ENCODE results near the gene GET4.

DNA sequence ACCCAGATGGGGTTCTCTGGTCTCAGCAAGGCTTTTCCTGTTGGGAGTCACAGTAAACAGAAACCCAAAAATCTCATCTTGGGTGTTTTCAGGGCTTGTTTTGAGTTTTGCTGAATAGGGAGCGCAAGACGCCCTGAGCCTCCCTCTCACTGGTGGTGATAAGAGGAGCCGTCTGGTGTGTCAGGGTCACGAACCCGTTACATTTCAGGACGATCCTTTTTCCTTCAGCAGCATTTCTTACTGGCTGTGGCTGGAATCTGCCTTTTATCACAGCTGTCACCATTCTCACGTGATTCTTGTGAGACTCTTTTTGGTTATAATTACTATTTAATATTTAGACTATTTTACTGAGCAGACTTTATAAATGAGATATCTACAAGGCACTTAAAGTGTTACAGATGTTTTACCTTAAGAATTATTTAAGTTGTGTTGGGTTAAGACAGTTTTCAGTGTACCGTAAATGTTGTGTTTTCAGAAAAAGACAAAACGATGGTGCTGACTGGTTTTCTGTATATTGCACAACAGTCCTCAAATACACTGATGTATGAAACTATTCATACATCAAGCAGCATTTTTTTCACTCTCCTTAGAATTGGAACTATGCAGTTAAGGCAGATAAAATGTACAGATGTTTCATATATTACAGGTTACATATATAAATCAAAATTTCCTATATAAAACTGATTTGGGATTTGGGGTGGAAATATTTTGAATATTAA is 2.2 kb upstream of the GET4 start:
- no peak for TF ChIP-seq ZNF382 (CRISPR knock-in tag; IDR thresholded peaks at IDR 0.05; ENCODE audit: borderline replicate concordance)
- TF ChIP-seq, protein P1, sequence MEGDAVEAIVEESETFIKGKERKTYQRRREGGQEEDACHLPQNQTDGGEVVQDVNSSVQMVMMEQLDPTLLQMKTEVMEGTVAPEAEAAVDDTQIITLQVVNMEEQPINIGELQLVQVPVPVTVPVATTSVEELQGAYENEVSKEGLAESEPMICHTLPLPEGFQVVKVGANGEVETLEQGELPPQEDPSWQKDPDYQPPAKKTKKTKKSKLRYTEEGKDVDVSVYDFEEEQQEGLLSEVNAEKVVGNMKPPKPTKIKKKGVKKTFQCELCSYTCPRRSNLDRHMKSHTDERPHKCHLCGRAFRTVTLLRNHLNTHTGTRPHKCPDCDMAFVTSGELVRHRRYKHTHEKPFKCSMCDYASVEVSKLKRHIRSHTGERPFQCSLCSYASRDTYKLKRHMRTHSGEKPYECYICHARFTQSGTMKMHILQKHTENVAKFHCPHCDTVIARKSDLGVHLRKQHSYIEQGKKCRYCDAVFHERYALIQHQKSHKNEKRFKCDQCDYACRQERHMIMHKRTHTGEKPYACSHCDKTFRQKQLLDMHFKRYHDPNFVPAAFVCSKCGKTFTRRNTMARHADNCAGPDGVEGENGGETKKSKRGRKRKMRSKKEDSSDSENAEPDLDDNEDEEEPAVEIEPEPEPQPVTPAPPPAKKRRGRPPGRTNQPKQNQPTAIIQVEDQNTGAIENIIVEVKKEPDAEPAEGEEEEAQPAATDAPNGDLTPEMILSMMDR (CRISPR knock-in tag; IDR thresholded peaks at IDR 0.05) = no peak
- TF ChIP-seq FIP1L1 (IDR thresholded peaks at IDR 0.05; ENCODE audit: borderline replicate concordance, insufficient read depth, low read depth, low read length) = no peak
- TF ChIP-seq KDM2A (CRISPR knock-in tag; IDR thresholded peaks at IDR 0.05; ENCODE audit: borderline replicate concordance, low read depth) = no peak
- TF ChIP-seq EP300 (IDR thresholded peaks at IDR 0.05; ENCODE audit: low read depth in 2 of 2, low read length in 2 of 2) = no peak
- no peak for TF ChIP-seq EP300 (CRISPR knock-in tag; IDR thresholded peaks at IDR 0.05; ENCODE audit: borderline replicate concordance)
- no peak for TF ChIP-seq ZNF614 (CRISPR knock-in tag; IDR thresholded peaks at IDR 0.05; ENCODE audit: borderline replicate concordance)
- no peak for TF ChIP-seq KDM4B (CRISPR knock-in tag; IDR thresholded peaks at IDR 0.05)
- no peak for TF ChIP-seq RFX5 (IDR thresholded peaks at IDR 0.05; ENCODE audit: low read depth, low read length)
- TF ChIP-seq NR2C2 (CRISPR knock-in tag; IDR thresholded peaks at IDR 0.05; ENCODE audit: borderline replicate concordance) = no peak
- TF ChIP-seq, protein P2, sequence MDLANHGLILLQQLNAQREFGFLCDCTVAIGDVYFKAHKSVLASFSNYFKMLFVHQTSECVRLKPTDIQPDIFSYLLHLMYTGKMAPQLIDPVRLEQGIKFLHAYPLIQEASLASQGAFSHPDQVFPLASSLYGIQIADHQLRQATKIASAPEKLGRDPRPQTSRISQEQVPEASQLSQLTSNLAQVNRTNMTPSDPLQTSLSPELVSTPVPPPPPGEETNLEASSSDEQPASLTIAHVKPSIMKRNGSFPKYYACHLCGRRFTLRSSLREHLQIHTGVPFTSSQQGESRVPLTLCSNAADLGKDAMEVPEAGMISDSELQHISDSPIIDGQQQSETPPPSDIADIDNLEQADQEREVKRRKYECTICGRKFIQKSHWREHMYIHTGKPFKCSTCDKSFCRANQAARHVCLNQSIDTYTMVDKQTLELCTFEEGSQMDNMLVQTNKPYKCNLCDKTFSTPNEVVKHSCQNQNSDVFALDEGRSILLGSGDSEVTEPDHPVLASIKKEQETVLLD (CRISPR knock-in tag; IDR thresholded peaks at IDR 0.05; ENCODE audit: low read depth) = no peak

Measured in HepG2 (cell line).